Activated T-cell treated with anti-CD3 and anti-CD28 coated beads for 1 hour (primary cell): ENCODE measurements around the gene SPANXN5.
"Not testable (repeated sequence)": the region's sequence is repeated elsewhere in the genome, so short reads cannot be mapped to it uniquely, and the experiment has no call there.

Experiments used
- DNase-seq: peaks from one replicate; pipeline ENCODE4 v3.0.0-alpha.2; 2020; ENCODE audit warnings: low read depth

Gene SPANXN5

DNA sequence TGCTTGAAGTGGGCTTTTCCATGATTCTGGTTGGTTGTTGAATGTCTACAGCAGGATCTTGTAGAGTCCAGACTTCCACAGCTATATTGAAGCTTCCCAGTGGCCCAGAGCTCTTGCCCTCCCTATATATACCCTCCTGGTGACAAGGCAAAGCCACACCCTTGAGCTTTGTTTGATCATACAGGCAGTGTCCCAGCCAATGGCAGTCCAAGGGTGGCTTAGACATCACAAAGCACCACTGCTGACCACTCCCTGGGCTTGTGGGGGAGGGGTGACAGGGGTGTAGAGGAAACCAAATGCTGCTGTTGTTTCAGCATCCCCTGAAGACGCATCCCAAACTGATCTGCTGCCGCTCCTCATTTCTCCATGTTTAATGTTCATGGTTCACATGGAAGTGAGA lies at the start of gene SPANXN5:
Gene SPANXN5, minus strand, starts transcription at position 101 of the 400 bp plus-strand sequence. Its CDS starts 79 bp downstream, at position 22.
- DNase-seq: not testable (repeated sequence)

GRCh38 chrX:52843619-52844018 lies 46.4 kb upstream of the SPANXN5 start:
- not testable (repeated sequence) for DNase-seq

DNA sequence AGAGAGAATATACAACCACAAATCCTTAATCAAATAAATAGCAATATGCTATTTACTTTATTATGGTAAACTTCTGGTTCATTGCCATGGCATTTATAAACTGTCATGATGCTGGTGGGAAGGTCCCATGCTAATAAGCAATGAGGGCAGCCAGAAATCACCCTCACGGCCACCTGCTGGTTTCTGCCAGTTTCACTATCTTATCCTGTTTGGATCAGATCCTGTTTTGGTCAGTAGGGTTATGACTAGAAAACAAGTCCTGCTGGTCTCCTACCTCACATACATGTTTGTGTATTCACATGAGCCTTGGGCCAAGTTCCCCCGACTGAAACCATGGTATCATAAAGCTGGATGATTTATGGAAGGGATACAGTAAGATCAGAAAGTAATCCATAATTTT lies 41.9 kb upstream of the SPANXN5 start:
- DNase-seq: no peak

- DNase-seq: no peak
Measured at GRCh38 chrX:52830551-52830950, 33.3 kb upstream of the SPANXN5 start.

GRCh38 chrX:52824608-52825007 lies 27.4 kb upstream of the SPANXN5 start:
- DNase-seq: no peak

GRCh38 chrX:52821079-52821760 lies 24.0 kb upstream of the SPANXN5 start:
- no peak for DNase-seq

GRCh38 chrX:52819788-52820187 lies 22.6 kb upstream of the SPANXN5 start:
- no peak for DNase-seq

DNA sequence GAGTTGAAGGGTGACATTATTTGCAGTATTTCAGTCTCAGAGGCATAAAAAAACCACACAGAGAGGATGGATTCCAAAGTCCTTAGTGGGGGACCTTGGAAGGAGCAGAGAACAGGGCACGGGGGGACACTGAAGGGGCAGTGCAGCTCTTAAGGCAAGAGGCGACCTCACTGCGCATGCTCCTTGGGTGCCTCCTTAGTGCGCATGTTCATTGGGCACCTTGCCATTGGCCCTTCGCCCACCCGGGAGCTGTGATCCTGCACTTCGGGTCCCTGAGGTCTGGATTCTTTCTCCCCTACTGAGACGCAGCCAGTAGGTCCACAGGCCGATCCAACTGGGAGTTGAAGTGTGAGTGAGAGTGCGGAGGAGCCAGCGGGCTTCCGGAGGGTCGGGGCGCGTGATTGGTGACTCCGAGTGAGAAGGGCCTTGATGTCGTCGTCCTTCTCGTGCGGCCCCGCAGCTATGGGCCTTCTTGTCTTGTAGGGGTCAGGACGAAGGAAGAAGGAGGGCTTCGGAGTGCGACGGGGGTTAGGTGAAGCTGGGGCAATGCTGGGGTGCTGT lies 13.9 kb upstream of the SPANXN5 start, which contains the start of gene XAGE5:
Gene XAGE5, plus strand, starts transcription at position 223 of the 561 bp plus-strand sequence. CDS start 1,280 bp downstream, outside the sequence.
- no peak for DNase-seq

- DNase-seq: not testable (repeated sequence)
Measured at GRCh38 chrX:52804876-52805275, 7.6 kb upstream of the SPANXN5 start.

GRCh38 chrX:52773504-52773903 lies 23.7 kb downstream of the SPANXN5 start:
- DNase-seq: not testable (repeated sequence)

DNA sequence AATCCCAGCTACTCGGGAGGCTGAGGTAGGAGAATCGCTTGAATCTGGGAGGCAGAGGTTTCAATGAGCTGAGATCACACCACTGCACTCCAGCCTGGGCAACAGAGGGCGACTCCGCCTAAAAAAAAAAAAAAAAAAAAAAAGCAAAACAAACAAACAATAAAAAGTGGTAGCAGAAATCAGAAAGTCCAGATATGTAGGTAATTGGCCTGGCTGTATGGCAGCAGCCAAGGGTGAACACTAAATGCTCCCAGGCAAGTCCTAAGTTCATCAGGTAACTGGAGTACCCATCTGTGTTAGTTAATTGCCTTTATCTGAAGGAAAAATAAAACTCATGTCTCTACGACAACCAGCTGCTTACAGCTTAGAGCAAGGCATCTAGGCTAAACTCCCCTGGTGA lies 31.2 kb downstream of the SPANXN5 start:
- DNase-seq: not testable (repeated sequence)

GRCh38 chrX:52750952-52751351 lies 46.3 kb downstream of the SPANXN5 start, which contains the start of gene SSX2B:
SSX2B (plus strand) TSS chrX:52751252; CDS start chrX:52752681, 1,429 bp downstream.
- not testable (repeated sequence) for DNase-seq
